ENCODE data around the gene SFI1.
A peak's percentile ranks its signal among the peaks of the same experiment; 100 is the strongest.
"Not testable (repeated sequence)": the region's sequence is repeated elsewhere in the genome, so short reads cannot be mapped to it uniquely, and the experiment has no call there.

The SFI1 gene

GRCh38 chr22:31631436-31631835 lies 135.1 kb downstream of the SFI1 start:
- DNase-seq (ENCODE audit: low read depth, low spot score) = no peak

DNA sequence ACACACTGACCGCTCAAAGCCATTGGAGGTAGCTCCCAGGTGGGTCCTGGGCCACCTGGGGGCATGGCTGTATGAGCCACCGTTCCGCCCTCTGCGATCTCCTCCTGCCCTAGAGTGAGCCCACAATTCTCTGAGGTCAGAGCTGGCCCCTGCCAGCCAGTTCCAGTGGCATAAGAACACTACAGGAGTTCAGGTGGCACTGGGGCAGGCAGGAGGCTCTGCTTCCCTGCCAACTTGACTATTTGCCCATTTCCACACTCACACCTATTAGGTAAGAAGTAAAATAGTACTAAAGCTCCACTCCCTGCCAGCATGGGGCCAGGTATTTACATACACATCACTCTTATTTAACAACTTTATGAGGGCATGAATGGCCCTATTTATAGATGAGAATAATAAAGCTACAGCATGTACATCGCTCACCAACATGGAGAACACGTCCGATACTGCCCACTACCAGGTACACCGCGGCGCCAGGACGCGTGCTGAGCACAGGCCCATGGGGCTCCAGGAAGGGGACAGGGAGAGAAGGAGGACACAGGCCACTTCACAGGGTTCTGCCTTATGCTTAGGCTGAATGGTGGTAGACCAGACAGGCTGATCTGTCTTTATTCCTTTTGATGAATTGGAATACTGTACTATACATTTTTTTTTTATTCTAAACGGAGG lies 139.4 kb downstream of the SFI1 start:
- no peak for DNase-seq (ENCODE audit: low read depth, low spot score)

DNA sequence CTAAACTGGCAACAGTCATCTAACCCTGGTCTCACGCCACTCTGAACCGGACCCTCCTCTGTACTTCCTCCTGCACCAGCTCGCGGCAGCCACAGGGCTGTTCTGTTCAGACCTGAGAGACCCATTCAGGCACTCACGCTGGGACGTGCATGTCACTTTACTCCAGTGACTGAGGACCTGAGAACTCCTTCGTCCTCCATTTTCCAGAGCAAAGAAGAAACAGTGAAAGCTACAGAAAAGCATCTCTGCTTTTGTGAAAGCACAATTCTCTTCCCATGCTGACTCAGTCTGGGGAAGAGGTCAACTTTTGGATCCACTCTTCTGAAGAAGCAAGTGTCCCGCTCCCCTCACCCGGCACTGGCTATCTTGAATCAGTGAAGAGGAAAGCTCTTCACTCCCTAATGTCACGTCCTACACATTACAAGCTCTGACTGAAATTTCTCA lies 141.1 kb downstream of the SFI1 start:
- no peak for DNase-seq (ENCODE audit: low read depth, low spot score)

DNA sequence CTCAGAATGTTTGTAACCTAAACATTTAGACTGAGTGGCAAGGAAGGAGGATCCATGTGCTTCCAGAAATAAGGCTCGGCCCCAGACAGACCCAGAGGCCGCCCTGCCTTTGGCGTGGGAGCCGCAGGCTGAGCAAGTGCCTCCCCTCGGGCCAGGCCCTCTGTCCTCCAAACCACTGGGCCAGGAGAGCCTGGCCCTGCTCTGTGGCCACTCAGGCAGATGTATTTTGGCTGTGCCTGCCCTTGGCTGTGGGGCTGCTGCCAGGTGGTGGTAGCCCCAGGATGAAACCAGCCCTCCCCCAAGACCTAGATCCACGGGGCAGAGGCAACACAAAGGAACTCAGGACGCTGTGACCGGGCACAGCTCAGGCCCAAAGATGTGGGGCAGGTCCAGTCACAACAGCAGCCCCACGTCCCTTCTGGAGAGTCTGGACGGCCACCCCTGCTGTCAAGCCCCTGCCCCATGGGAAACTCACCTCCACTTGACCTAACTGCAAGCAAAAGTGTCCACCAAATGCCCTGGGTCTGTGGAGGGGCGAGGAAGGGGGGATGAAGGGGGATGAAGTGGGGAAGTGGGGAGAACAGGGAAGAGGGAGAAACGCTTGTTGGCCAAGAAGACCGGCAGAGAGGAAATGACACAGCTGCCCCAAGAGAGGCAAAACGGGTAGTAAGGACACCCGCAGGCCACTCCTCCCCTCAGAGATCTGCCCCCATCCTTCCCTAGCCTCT lies 141.7 kb downstream of the SFI1 start:
- no peak for DNase-seq (ENCODE audit: low read depth, low spot score)

- no peak for DNase-seq (ENCODE audit: low read depth, low spot score)
These were observed 143.2 kb downstream of the SFI1 start for GRCh38 chr22:31639436-31640039.

DNA sequence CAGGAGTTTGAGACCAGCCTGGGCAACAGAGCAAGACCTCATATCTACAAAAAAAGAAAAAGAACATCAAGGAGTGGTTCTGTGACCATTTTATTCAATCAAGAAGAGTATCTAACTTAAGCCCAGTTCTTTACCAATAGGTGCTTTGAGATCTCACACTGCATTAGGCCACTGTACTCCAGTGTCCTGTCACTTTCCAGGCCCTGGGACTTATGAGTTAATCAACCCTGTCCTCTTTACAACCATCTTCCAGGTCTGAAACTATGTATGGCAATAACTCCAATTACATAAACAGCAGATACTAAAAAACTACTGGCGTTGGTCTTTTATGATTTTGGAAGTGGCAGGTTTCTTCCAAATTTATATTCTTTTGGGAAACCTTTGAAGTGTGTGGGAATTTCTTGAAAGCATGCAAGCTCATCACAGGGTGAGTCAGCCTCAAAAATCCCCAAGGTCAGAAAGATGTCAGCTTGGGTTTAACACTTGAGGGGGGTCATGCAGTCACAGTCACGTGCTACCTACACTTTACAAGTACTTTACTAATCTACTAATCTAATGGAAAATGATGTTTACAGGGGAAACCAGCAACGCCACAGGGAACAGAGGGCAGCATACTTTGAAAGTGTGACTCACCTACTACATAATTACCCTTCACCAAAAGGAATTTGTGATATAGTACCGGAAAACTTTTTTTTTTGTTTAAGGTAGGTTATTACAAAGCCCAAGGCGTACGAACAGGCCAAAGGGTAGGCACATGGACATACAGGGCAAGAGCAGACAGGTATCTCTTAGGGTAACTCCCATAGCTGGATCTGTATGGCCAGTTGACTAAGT lies 150.1 kb downstream of the SFI1 start:
- peak; percentile 57 for DNase-seq (ENCODE audit: low read depth, low spot score)

DNA sequence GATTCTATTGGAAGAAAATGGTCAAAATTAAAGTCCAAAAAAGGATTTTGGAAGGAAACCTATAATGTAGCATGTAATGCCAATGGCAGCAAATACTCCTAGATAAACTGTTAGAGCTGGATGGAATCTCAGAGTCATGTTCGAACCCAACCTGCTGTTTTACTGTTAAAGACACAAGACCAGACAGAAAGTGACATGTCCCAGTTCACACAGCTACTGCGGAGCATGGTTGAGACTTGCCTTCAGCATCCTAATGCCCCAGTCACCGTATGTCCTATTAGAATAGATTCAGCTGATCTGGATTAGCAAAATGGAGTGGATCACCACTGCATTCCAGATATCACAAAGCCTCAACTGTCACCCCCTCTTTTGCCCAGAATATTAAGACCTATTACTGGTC lies 150.7 kb downstream of the SFI1 start:
- DNase-seq (ENCODE audit: low read depth, low spot score) = no peak

DNA sequence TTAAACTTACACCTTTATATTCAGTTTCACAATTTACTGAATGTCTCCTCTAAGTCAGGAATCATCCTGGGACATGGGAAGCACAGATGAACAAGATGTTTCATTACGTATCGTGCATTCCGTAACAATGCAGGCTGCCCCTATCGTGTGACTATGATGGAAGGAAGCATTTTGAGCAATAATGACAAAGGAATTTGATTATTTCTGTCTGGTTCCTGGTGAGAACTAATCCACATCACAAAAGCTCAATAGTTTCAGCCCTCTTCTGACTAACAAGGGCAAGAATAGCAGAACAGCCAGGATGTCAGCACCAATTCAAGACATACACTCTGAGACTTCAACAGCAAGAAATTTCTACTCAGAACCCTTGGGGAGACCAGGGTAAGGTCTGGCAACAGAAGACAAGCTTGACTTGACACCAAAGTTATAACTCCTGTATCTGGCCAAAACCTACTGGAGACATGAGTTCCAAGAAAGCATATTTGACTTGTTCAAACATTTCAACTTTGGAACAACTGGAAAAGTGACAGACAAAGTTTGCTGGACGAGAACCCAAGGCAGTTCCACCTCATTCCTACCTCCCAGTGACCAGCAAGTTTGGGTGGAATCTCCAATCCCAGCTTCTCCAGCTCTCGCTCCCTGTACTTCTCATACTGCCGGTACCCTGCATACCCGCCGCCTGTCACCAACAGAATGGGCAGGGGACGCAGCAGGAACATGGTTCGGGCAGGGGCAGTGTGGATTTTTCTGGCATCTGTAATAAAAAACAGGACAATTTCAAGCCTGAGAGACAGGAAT lies 151.4 kb downstream of the SFI1 start:
- no peak for DNase-seq (ENCODE audit: low read depth, low spot score)

- DNase-seq (ENCODE audit: low read depth, low spot score) = no peak
These were observed 154.1 kb downstream of the SFI1 start for GRCh38 chr22:31650391-31650790.

- no peak for DNase-seq (ENCODE audit: low read depth, low spot score)
These were observed 155.3 kb downstream of the SFI1 start for GRCh38 chr22:31651664-31652063.

DNA sequence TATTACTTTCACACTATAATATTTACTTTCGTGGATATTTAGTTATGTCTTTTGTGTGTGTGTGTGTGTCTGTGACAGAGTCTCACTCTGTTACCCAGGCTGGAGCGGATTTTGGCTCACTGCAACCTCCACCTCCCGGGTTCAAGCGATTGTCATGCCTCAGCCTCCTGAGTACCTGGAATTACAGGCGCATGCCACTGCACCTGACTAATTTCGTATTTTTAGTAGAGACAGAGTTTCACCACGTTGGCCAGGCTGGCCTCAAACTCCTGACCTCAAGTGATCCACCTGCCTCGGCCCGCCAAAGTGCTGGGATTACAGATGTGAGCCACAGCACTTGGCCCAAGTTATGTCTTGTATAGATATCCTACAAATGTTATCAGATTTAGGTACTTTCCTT lies 155.8 kb downstream of the SFI1 start:
- no peak for DNase-seq (ENCODE audit: low read depth, low spot score)

GRCh38 chr22:31652911-31653684 lies 156.8 kb downstream of the SFI1 start:
- DNase-seq (ENCODE audit: low read depth, low spot score) = no peak

DNA sequence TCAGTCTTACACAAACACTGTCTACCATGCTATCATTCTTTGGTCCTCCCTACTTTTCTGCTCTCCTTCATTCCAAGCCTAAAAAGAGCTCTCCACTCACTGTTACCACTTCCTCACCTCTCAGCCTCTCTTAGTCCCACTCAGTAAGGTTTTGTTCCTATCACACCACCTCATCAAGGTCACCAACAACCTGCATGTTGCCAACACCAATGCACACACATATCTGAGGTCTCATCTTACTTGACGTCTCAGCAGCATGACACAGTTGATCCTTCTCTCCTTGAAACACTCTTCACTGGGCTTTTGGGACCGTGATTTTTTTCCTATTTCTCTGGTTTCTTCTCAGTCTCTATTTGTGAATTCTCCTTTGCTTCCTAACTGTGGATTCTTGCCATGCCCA lies 157.6 kb downstream of the SFI1 start:
- no peak for DNase-seq (ENCODE audit: low read depth, low spot score)

DNA sequence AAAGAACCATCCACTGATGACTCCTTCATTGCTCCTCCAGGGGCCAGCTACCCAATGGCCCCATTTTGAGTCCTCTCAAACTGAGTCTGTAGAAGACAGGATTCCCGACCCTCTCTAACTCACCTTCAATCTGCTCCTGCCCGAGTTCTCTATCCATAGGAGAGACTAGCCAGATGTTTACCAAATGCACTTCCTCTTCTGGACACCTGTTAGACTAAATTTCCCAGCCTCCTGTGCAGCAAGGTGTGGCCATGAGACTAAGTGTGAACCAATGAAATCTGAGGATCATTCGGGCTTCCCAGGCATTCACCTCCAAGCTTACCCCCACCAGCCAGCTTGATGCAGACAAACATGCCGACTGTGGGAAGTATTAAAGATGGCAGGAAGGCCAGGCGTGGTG lies 158.1 kb downstream of the SFI1 start:
- no peak for DNase-seq (ENCODE audit: low read depth, low spot score)

DNA sequence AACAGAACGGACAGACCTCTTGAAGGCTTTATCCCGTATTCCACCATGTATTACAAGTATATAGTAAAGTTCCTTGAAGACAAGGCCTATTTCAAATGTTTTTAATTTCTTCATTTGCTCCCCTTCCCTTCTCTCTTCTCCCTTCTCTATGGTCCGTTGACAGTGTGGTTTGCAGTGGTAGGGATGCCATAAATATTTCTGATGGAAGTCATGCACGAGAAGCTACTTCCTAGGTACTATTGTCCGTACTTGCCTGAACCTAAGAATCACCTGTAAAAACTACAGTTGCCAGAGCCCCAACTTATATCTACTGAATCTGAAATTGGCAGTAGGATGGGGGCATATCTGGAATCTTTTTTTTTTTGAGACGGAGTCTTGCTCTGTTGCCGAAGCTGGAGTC lies 162.9 kb downstream of the SFI1 start:
- no peak for DNase-seq (ENCODE audit: low read depth, low spot score)

DNA sequence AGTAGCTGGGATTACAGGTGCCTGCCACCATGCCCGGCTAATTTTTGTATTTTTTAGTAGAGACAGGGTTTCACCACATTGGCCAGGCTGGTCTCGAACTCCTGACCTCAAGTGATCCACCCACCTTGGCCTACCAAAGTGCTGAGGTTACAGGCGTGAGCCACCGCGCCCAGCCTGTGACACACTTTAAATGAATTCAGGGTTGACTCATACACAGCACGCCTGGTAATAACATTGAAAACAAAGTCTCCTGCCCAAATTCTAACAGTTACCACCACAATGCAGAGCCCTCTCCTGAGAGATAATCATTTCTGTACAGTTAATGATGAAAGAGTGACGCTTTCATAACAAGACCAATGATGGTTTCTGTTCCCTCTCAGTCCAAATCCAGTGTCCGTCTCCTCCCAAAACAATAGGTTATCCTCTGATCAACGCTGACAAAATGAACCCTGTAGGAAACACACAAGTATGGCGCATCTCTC lies 164.6 kb downstream of the SFI1 start:
- not testable (repeated sequence) for DNase-seq (ENCODE audit: low read depth, low spot score)

DNA sequence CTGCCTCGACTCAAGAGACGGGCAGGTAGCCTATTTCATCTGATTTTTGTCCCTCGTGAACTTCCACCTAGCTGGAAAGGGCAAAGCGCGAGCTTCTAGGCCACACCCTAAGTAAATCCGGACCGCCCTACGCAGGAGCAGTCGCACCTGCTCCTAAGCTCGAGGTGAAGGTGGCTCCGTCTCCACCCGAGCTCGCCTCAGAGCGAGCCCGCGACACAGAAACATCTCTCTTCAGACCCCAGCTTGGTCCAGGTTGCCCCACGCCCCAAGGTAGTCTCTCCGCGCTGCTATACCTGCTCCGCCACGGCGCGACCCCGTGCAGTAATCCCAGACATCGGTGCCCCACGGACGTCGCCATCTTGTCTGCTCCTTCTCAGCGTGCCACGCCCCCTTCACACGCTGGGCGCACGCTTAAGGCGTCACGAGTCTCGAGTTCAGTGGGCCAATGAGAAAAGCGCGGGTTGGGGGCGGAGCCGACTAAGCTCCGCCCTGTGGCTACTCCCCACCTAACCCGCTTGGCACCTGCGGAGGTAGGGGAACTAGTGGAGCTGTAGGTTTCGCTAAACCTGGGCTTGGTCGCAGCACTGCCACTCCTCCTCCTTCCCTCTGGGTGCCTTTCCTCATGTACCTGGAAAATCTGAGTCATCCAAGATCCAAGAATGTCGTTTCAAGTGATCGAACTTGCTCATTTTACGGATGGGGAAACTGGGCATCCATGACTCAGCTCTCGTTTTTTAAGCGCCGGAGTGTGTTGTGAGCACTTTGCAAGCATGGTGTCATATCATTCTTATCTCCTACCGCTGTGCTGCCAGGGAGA lies 165.7 kb downstream of the SFI1 start, which contains the start of gene PISD:
PISD (minus strand) TSS at position 365 of the 817 bp plus-strand sequence; CDS start at position 358, 7 bp downstream.
- DNase-seq (ENCODE audit: low read depth, low spot score) = peak; percentile 76

DNA sequence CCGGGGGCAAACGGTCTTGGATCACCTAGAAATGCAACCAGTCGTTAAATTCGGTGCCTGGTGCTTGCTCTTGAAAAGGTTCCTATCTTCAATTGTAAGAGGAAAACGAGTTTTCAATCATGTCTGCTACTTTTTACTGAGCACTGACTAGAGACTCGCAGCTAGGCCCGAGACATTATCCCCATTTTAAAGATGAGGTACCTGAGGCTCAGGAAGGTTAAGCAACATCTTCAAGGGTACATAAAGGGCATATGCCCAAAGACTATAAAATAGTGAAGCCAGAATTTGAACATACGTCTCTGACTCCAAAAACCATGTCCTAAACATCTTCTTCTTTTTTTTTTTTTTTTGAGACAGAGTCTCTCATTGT lies 166.3 kb downstream of the SFI1 start:
- no peak for DNase-seq (ENCODE audit: low read depth, low spot score)

Data from brain pericyte (primary cell).